IPS-15b (cell line): Measurements from ENCODE around the gene SERPINA10.
"Not testable (repeated sequence)": the region's sequence is repeated elsewhere in the genome, so short reads cannot be mapped to it uniquely, and the experiment has no call there.

Experiments used
- H3K27me3 ChIP-seq: one replicate; pipeline ENCODE4 v1.6.1; 2013; ENCODE audit warnings: low read length; ENCODE audit not compliant: control insufficient read depth, insufficient read depth
- H3K36me3 ChIP-seq: one replicate; pipeline ENCODE4 v1.6.1; 2013; ENCODE audit warnings: low read length; ENCODE audit not compliant: control insufficient read depth, insufficient read depth
- H3K4me1 ChIP-seq: one replicate; pipeline ENCODE4 v1.6.1; 2013; ENCODE audit warnings: mild to moderate bottlenecking, low read length; ENCODE audit not compliant: control insufficient read depth, insufficient read depth
- H3K4me3 ChIP-seq: one replicate; pipeline ENCODE4 v1.5.1; 2013; ENCODE audit warnings: low read depth, low read length
- H3K9ac ChIP-seq: one replicate; pipeline ENCODE4 v1.6.1; 2013; ENCODE audit warnings: low read depth, mild to moderate bottlenecking, low read length
- H3K9me3 ChIP-seq: one replicate; pipeline ENCODE4 v1.6.1; 2013; ENCODE audit warnings: mild to moderate bottlenecking, low read length; ENCODE audit not compliant: control insufficient read depth, insufficient read depth

Gene SERPINA10

DNA sequence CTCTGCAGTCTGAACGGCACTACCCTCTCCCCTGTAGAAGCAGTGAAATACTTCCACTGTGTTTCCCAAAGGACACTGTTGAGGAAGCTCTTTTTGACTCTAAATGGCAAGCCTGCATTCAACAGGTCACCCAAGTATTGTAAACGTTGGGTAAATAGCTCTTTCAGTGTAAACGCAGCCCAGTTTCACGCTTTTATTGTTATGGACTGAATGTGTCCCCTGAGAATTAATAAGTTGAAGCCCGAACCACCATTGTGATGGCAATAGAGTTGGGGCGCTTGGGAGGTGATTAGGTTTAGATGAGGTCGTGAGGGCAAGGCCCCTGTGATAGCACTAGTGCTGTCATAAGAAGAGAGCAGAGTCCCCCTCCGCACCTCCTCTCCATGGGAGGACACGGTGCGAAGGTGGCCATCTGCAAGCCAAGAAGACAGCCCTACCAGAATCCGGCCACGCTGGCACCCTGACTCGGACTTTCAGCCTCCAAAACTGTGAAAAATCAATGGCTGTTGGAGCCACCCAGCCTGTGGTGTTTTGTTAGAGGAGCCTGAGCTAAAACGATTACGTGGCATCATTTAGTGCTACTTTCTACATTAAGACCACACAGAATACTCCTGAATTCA is 1.1 kb downstream of the SERPINA10 start:
- Histone ChIP-seq H3K9ac (no peak overlapping the region), H3K9me3 (no peaks in the 10 kb centered on the region), H3K36me3 (no peaks in the 10 kb centered on the region), H3K4me3 (no peak overlapping the region), H3K4me1 (no peaks in the 10 kb centered on the region), H3K27me3 (no peaks in the 10 kb centered on the region)

DNA sequence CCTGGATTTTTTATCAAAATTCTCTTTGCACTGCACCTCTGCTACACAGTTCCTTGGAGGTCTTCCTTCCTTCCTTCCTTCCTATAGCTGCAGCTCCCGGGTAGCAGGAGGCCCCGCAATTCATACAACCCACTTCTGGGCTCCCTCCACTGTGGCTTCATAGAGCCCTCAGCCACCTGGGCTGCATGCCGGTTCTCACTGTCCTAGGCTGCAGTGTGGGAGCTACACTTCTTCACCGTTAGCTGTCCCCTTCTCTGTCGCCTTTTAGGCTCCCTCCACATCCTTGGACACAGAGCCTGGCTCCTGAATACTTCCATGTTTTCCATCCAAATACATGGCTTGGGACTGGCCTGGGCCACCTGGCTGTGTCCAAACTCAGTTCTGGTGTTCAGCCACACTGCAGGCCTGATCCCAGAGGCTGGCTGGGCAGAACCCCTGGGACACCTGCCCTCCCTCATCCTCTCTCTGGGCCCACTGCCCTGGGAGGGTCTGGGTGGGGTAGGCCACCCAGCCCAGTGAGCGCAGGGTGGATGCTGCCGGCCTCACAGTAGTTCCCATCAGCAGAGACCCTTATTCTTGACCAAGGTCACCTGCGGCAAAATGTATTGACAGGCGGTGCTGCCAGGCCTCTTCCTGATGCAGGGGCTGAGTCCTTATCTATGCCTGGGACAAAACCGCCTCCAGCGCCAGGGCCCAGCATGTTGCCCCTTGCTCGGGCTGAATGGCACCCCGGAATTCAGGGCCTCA is 1.7 kb downstream of the SERPINA10 start:
- H3K36me3 ChIP-seq = no peaks in the 10 kb centered on the region
- no peaks in the 10 kb centered on the region for H3K9me3 ChIP-seq
- H3K4me3 ChIP-seq = no peak overlapping the region
- H3K27me3 ChIP-seq = no peaks in the 10 kb centered on the region
- no peak overlapping the region for H3K9ac ChIP-seq
- no peaks in the 10 kb centered on the region for H3K4me1 ChIP-seq

DNA sequence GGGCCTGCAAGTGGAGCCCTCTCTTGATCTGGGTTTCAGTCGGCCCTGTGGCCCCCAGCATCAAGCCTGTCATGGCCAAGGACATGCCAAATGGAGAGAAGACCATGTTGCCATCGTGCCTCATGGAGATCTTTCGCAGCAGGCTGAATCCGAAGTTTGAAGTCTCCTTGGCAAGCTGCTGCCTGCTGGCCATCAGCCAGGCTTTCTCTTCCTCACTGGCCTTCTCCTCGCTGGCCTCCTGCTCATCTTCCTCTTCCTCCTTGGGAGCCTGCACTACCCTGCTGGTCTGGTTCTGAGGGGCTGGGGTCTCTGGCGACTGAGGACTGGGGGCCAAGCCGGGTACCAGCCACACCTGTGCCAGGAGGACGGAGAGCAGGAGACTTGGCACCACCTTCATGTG is 2.9 kb downstream of the SERPINA10 start:
- H3K9me3 ChIP-seq = no peaks in the 10 kb centered on the region
- H3K36me3 ChIP-seq = no peaks in the 10 kb centered on the region
- H3K9ac ChIP-seq = no peak overlapping the region
- no peak overlapping the region for H3K4me3 ChIP-seq
- H3K4me1 ChIP-seq = no peaks in the 10 kb centered on the region
- H3K27me3 ChIP-seq = no peaks in the 10 kb centered on the region

DNA sequence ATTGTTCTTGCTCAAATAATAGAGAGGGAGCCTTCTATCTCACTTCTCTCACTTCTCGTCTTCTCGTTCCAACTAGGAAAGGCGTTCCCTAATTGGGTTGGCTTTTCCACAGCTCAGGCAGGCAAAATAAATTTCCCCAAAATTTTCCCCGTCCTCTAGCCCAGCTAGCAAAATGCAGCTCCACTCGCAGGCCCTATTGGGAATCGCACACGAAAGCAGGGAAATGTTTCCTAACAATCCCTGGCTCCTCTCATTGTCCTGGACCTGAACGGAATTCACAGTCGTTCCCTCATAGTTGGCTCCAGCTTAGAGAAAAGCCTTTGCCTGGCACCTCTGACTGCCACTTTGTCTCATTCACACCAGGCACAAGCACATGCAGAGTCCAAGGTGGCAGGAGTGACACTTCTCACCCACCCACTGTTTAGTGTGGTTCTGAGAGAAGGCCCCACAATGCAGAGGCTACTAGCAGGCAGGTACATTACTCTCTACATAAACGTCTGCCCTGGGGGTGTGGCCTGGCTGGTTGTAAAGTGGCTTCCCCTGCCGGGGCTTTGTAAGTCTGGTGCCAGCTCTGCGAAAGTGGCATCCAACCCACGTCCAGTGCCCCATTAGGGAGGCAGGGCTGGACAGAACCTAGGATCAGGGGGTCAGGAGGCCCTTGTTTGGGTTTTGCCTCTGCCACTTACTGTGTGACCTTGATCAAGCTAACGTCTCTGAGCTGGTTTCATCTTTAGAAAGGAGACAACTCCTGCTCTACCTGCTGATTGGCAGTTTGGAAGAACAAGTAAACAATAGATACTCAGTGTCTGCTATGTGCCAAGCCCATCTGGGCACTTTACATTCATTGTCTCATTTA is 4.2 kb downstream of the SERPINA10 start:
- Histone ChIP-seq H3K4me1 (no peaks in the 10 kb centered on the region), H3K9me3 (no peaks in the 10 kb centered on the region), H3K27me3 (no peaks in the 10 kb centered on the region), H3K9ac (no peak overlapping the region), H3K4me3 (no peak overlapping the region), H3K36me3 (no peaks in the 10 kb centered on the region)

DNA sequence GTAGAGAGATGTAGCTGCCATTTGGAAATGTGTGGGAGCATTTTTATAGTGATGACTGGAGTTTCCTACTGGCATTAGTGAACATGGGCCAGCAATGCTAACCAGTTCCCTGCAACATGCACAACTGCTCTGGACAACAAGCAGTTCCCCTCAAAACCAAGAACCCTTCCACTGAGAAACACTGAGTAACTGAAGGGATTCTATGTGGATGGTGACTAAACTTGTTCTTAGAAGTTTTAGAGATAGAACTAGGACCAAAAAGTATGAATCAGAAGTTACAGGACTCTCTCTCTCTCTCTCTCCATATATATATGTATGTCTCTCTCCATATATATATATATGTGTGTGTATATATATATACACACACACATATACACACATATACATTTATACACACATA is 7.9 kb downstream of the SERPINA10 start:
- Histone ChIP-seq H3K36me3 (no peaks in the 10 kb centered on the region), H3K9ac (no peak overlapping the region), H3K4me3 (no peak overlapping the region), H3K27me3 (no peaks in the 10 kb centered on the region), H3K9me3 (no peaks in the 10 kb centered on the region), H3K4me1 (no peaks in the 10 kb centered on the region)

DNA sequence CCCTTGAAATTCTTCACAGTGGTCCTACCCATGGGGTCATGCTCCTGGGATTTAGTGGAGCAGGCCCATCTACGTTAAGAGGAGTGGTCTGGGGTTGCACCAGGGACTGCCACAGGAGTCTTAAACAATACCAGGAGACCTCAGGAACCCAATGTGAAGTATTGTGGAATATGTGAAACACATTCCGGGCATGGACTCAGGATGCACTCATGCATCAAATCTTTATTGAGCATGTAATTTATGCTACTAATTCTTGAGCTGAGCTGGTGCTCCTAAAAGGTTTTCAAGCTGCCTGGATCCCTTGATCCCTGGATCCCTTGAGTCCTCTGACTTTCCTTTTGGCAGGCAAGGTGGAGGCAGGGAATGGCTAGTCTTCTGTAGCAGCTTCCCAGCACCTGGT is 8.8 kb downstream of the SERPINA10 start:
- no peak overlapping the region for H3K9ac ChIP-seq
- H3K4me1 ChIP-seq = no peaks in the 10 kb centered on the region
- H3K36me3 ChIP-seq = no peaks in the 10 kb centered on the region
- no peaks in the 10 kb centered on the region for H3K27me3 ChIP-seq
- no peak overlapping the region for H3K4me3 ChIP-seq
- H3K9me3 ChIP-seq = no peaks in the 10 kb centered on the region

DNA sequence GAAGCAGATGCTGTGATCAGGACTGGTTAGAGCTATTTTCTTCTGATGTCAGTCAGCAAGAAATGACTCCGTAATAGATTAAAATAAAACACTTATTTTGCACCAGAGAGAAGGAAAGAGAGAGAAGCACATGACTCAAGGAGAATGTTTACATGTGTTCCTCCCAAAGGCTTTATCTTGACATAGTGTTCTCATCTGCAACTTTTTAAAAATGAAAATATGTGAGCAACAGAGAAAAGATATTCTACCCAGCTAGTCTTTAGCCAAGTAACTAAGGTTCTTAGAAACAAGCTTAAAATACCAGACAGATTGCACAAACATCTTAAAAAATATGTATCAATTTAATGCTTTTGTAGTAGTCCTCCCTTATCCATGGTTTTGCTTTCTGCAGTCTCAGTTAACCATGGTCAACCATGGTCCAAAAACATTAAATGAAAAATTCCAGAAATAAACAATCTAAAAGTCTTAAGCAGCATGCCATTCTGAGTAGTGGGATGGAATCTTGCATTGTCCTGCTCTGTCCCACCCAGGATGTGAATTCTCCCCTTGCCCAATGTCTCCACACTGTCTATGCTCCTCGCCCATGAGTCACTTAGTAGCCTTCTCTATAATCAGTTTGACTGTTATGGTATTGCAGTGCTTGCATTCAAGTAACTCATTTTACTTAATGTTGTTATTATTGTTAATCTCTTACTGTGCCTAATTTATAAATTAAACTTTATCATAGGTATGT is 9.9 kb downstream of the SERPINA10 start:
- Histone ChIP-seq H3K4me1 (no peaks in the 10 kb centered on the region), H3K27me3 (no peaks in the 10 kb centered on the region), H3K9me3 (no peaks in the 10 kb centered on the region), H3K9ac (no peak overlapping the region), H3K36me3 (no peaks in the 10 kb centered on the region), H3K4me3 (no peak overlapping the region)

DNA sequence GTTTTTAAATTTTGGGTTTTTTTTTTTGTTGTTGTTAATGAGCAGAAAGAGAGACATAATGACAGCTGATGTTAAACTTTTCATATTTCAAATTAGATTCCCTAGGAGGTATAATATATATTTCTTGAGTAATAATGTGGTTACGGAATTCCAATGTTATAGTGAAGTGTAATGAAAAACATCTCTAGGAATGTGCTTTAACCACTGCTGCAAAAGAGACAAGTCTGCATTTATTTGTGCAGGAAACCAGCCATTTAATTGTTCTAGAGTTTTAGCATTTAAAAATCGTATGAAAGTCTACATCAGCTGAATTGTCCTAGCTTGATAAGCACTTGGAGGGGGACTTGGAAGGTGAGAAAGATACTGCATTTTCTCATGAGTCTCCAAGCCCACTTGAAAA is 14.3 kb downstream of the SERPINA10 start:
- Histone ChIP-seq H3K4me1 (no peaks in the 10 kb centered on the region), H3K36me3 (no peaks in the 10 kb centered on the region), H3K9ac (no peak overlapping the region), H3K4me3 (no peak overlapping the region), H3K27me3 (no peaks in the 10 kb centered on the region), H3K9me3 (no peaks in the 10 kb centered on the region)

DNA sequence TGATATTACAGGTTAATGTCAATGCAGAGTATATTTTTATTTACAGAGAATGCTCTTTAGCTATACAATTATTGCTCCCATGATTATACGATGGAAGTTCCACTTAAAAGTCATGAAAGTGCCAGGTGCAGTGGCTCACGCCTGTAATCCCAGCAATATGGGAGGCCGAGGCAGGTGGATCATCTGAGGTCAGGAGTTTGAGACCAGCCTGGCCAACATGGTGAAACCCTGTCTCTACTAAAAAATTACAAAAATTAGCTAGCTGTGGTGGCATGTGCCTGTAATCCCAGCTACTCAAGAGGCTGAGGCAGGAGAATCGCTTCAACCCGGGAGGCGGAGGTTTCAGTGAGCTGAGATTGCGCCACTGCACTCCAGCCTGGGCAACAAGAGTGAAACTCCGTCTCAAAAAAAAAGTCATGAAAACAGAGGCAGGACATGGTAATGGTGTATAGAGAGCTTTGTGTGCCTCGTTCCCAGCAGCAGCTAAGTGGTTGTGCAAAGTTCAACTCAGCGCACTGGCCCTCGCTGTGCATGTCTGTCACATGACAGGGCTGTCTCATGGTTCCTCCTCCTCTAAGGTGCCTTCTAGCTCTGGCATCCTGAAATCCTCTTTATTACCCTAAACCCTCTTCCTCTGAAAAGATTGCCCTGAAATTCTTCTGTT is 16.0 kb downstream of the SERPINA10 start:
- H3K4me3 ChIP-seq, H3K9me3 ChIP-seq, H3K9ac ChIP-seq, H3K36me3 ChIP-seq, H3K27me3 ChIP-seq, H3K4me1 ChIP-seq: not testable (repeated sequence)

DNA sequence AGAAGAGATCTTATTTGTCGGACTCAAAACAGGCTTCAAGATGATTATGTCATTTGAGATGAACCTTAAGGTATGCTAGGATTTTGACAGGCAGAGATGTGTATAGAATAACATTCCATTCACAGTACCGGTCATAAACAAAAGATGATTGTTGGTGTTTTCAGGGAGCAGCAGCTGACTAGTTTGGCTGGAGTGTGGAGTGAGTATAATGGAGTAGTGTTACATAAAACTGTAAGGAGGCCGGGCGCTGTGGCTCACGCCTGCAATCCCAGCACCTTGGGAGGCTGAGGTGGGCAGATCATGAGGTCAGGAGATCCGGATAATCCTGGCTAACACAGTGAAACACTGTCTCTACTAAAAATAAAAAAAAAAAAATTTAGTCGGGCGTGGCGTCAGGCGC is 23.9 kb downstream of the SERPINA10 start:
- Histone ChIP-seq H3K4me3 (no peak overlapping the region), H3K9me3 (no peaks in the 10 kb centered on the region), H3K4me1 (no peaks in the 10 kb centered on the region)

DNA sequence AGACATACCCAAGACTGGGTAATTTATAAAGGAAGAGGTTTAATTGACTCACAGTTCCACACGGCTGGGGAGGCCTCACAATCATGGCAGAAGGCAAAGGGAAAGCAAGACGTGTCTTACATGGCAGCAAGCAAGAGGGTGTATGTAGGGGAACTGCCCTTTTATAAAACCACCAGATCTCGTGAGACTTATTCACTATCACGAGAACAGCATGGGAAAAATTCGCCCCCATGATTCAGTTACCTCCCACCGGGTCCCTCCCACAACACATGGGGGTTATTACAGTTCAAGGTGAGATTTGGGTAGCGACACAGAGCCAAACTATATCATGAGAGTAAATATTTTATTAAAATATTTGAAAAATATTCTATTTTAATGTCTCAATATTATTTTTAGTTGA is 24.5 kb downstream of the SERPINA10 start:
- H3K9me3 ChIP-seq, H3K4me1 ChIP-seq, H3K9ac ChIP-seq, H3K27me3 ChIP-seq, H3K4me3 ChIP-seq, H3K36me3 ChIP-seq: not testable (repeated sequence)

More for the DNA sequence above, 23.9 kb downstream of the SERPINA10 start:
- H3K36me3 ChIP-seq = no peaks in the 10 kb centered on the region
- no peaks in the 10 kb centered on the region for H3K27me3 ChIP-seq
- no peak overlapping the region for H3K9ac ChIP-seq
